ENCODE measurements around the gene SLC2A10. TPM values are rescaled to one million over a fixed set of nuclear protein-coding genes. Genes with fewer than 3 reads are reported as not detected.

Gene SLC2A10
- polyA plus RNA-seq, 3 donors, result not detected

- H3K9me3 ChIP-seq (replicated peaks in 1 of 2; ENCODE audit: control insufficient read depth in 1 of 2, insufficient read depth in 1 of 2, low read length in 2 of 2), result no peaks in the 10 kb centered on the region
- peaks cover 50% of the 10 kb centered on the region for H4K20me1 ChIP-seq (ENCODE audit: insufficient read depth, low read length)
- peaks cover 50% of the 10 kb centered on the region for H3K79me2 ChIP-seq (ENCODE audit: insufficient read depth, low read length)
- H3K36me3 ChIP-seq (replicated peaks in 1 of 2; ENCODE audit: control insufficient read depth in 1 of 2, insufficient read depth in 2 of 2, low read length in 2 of 2), result peaks cover 14 to 29% of the 10 kb centered on the region in 2 donors
- H3K4me1 ChIP-seq (ENCODE audit: control insufficient read depth in 1 of 2, insufficient read depth in 2 of 2, low read length in 2 of 2), result peaks cover 13 to 24% of the 10 kb centered on the region in 2 donors
- H3K4me3 Mint-ChIP-seq, result peak overlapping the region; percentile 90 to 93
- peaks cover 26 to 30% of the 10 kb centered on the region in 2 donors for H3K36me3 Mint-ChIP-seq
- H3K27me3 ChIP-seq (ENCODE audit: control insufficient read depth in 2 of 2, insufficient read depth in 2 of 2, low read length in 2 of 2), result no peaks in the 10 kb centered on the region
- peaks cover 49% of the 10 kb centered on the region for H3K4me1 Mint-ChIP-seq
- 16% methylated on average over 15 of the region's 20 CpGs for WGBS (ENCODE audit: insufficient coverage)
- H3K27ac Mint-ChIP-seq, result peak overlapping the region; percentile 87 to 94 (median 89)
- H3K9me3 Mint-ChIP-seq, result peaks cover 0 to 3% (median 0%) of the 10 kb centered on the region in 7 donors
- peak overlapping the region; percentile 73 to 82 for H3K27ac ChIP-seq (ENCODE audit: low read depth in 1 of 2, low read length in 2 of 2)
- H2AFZ ChIP-seq (ENCODE audit: insufficient read depth, low read depth, low read length, poor library complexity, severe bottlenecking), result peak overlapping the region; percentile 86
- TF ChIP-seq, protein P1, sequence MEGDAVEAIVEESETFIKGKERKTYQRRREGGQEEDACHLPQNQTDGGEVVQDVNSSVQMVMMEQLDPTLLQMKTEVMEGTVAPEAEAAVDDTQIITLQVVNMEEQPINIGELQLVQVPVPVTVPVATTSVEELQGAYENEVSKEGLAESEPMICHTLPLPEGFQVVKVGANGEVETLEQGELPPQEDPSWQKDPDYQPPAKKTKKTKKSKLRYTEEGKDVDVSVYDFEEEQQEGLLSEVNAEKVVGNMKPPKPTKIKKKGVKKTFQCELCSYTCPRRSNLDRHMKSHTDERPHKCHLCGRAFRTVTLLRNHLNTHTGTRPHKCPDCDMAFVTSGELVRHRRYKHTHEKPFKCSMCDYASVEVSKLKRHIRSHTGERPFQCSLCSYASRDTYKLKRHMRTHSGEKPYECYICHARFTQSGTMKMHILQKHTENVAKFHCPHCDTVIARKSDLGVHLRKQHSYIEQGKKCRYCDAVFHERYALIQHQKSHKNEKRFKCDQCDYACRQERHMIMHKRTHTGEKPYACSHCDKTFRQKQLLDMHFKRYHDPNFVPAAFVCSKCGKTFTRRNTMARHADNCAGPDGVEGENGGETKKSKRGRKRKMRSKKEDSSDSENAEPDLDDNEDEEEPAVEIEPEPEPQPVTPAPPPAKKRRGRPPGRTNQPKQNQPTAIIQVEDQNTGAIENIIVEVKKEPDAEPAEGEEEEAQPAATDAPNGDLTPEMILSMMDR (IDR thresholded peaks at IDR 0.05), result no peak
- H3K9ac ChIP-seq (ENCODE audit: insufficient read depth, low read length, poor library complexity, severe bottlenecking), result peak overlapping the region; percentile 91
- H3K4me2 ChIP-seq (replicated peaks; ENCODE audit: extremely low read depth, low read length, poor library complexity, severe bottlenecking), result peak overlapping the region; percentile 80
- no peaks in the 10 kb centered on the region for H3K27me3 Mint-ChIP-seq (ENCODE audit: low read depth in 3 of 3)
- DNase-seq, result peak in 2 of 3 donors; percentile 25 to 46
- intact Hi-C loops (cut with micrococcal nuclease), result loop anchor here (10.0 kb wide), 2 partner anchors 134 to 554 kb away; partner anchors contain the start of gene OCSTAMP (in 1 of the 2)
- peak overlapping the region; percentile 48 to 80 (median 72) for H3K4me3 ChIP-seq (replicated peaks in 1 of 3; ENCODE audit: low read depth in 2 of 3, low read length in 3 of 3)
These were observed 21.0 kb upstream of the SLC2A10 start for GRCh38 chr20:46688151-46689081.

DNA sequence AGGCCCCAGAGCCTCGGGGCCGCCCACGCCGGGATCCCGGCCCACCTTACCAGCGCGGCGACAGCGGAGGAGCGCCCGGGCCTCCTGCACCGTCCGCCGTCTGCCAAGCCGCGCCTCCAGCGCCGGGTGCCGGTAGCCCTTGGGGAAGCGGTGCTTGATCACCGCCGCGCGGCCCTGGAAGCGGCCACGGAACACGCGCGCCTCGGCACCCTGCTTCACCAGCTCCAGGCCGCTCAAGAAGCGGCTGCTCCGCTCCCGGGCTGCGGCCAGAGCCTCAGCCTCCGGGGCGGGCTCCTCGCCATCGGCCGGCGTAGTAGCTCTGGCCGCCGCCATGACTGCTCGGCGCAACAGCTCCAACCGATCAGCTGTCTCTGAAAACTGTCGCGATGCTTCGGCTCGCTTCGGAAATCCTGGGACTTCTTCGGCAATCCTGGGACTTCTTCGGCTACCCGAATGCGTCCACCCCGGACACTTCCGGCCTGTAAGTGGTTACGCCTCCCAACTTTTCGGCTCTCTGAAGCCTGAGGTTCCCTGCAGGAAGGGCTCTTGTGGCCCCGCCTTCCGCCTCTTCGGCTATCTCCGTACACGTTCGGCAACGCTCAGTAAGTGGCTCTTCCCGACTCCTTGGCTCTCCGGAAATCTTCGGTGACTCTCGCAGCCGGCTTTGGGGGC is 20.2 kb upstream of the SLC2A10 start, which contains the start of gene TP53RK:
TP53RK (minus strand) TSS at position 363 of the 672 bp plus-strand sequence; CDS start at position 333, 30 bp downstream.
- peaks cover 19 to 25% of the 10 kb centered on the region in 2 donors for H3K36me3 Mint-ChIP-seq
- WGBS (ENCODE audit: insufficient coverage), result under 1% methylated on average over 71 of the region's 71 CpGs
- H3K9me3 Mint-ChIP-seq, result peaks cover 0 to 3% (median 0%) of the 10 kb centered on the region in 7 donors
- TF ChIP-seq, protein P1 (IDR thresholded peaks at IDR 0.05), result peak; percentile 29
- peak within 1 kb of the TSS; percentile 86 for H2AFZ ChIP-seq (ENCODE audit: insufficient read depth, low read depth, low read length, poor library complexity, severe bottlenecking)
- H3K4me1 Mint-ChIP-seq, result peaks cover 47% of the 10 kb centered on the region
- no peaks in the 10 kb centered on the region for H3K27me3 ChIP-seq (ENCODE audit: control insufficient read depth in 2 of 2, insufficient read depth in 2 of 2, low read length in 2 of 2)
- peaks cover 14 to 29% of the 10 kb centered on the region in 2 donors for H3K36me3 ChIP-seq (replicated peaks in 1 of 2; ENCODE audit: control insufficient read depth in 1 of 2, insufficient read depth in 2 of 2, low read length in 2 of 2)
- H3K27me3 Mint-ChIP-seq (ENCODE audit: low read depth in 3 of 3), result no peaks in the 10 kb centered on the region
- H3K4me2 ChIP-seq (replicated peaks; ENCODE audit: extremely low read depth, low read length, poor library complexity, severe bottlenecking), result peak within 1 kb of the TSS; percentile 80
- peak within 1 kb of the TSS; percentile 73 to 82 for H3K27ac ChIP-seq (ENCODE audit: low read depth in 1 of 2, low read length in 2 of 2)
- peaks cover 19 to 30% of the 10 kb centered on the region in 2 donors for H3K4me1 ChIP-seq (ENCODE audit: control insufficient read depth in 1 of 2, insufficient read depth in 2 of 2, low read length in 2 of 2)
- H3K27ac Mint-ChIP-seq, result peak within 1 kb of the TSS; percentile 88 to 95 (median 94)
- peak within 1 kb of the TSS; percentile 90 to 93 for H3K4me3 Mint-ChIP-seq
- H3K4me3 ChIP-seq (replicated peaks in 1 of 3; ENCODE audit: low read depth in 2 of 3, low read length in 3 of 3), result peak within 1 kb of the TSS; percentile 48 to 80 (median 72)
- intact Hi-C loops (cut with micrococcal nuclease), result loop anchor here (10.0 kb wide), 2 partner anchors 134 to 554 kb away; partner anchors contain the start of gene OCSTAMP (in 1 of the 2)
- H3K9me3 ChIP-seq (replicated peaks in 1 of 2; ENCODE audit: control insufficient read depth in 1 of 2, insufficient read depth in 1 of 2, low read length in 2 of 2), result no peaks in the 10 kb centered on the region
- peaks cover 46% of the 10 kb centered on the region for H3K79me2 ChIP-seq (ENCODE audit: insufficient read depth, low read length)
- peaks cover 42% of the 10 kb centered on the region for H4K20me1 ChIP-seq (ENCODE audit: insufficient read depth, low read length)
- H3K9ac ChIP-seq (ENCODE audit: insufficient read depth, low read length, poor library complexity, severe bottlenecking), result peak within 1 kb of the TSS; percentile 91
- peak; percentile 96 to 98 (median 98) for DNase-seq

Measured in CD14-positive monocyte (primary cell).